GM20431 (cell line): Measurements from ENCODE around the gene PRKG1.
"Not testable (repeated sequence)": the region's sequence is repeated elsewhere in the genome, so short reads cannot be mapped to it uniquely, and the experiment has no call there.

Experiments used
- in situ Hi-C: fragments of 300-500 bp; cut with MseI, MboI; formaldehyde crosslinking; loops from one replicate; pipeline ENCODE4 v1.15.0; 2020; ENCODE audit warnings: low sequenced_read_pairs; ENCODE audit not compliant: unreplicated experiment

PRKG1 gene

GRCh38 chr10:51308116-51308515, 233.8 kb downstream of the PRKG1 start:
- in situ Hi-C loops: no loop called here

GRCh38 chr10:51311228-51311627, 236.9 kb downstream of the PRKG1 start:
- in situ Hi-C loops: no loop called here

DNA sequence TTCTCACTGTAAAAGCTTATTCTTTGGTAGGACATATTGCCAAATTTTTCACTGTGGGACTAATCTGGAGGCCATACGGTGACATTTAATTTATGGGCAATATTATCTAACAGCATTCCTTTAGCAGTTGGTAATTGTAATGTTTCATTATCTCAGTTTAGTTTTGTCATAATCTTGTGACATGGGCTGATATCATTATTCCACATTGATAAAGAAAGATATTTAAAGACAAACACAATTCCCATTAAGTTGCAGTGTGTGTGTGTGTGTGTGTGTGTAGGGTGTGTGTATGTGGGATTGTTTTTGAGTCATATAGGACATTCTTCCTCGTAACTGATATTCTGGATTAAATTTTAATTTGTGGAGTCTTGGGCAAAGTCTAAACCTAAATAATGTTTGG, 238.5 kb downstream of the PRKG1 start:
- in situ Hi-C loops: no loop called here

- in situ Hi-C loops: no loop called here
Observed at GRCh38 chr10:51313251-51313650, 239.0 kb downstream of the PRKG1 start.

- in situ Hi-C loops: no loop called here
Observed at GRCh38 chr10:51313773-51314478, 239.6 kb downstream of the PRKG1 start.

- in situ Hi-C loops: no loop called here
Observed at GRCh38 chr10:51314481-51314880, 240.2 kb downstream of the PRKG1 start.

DNA sequence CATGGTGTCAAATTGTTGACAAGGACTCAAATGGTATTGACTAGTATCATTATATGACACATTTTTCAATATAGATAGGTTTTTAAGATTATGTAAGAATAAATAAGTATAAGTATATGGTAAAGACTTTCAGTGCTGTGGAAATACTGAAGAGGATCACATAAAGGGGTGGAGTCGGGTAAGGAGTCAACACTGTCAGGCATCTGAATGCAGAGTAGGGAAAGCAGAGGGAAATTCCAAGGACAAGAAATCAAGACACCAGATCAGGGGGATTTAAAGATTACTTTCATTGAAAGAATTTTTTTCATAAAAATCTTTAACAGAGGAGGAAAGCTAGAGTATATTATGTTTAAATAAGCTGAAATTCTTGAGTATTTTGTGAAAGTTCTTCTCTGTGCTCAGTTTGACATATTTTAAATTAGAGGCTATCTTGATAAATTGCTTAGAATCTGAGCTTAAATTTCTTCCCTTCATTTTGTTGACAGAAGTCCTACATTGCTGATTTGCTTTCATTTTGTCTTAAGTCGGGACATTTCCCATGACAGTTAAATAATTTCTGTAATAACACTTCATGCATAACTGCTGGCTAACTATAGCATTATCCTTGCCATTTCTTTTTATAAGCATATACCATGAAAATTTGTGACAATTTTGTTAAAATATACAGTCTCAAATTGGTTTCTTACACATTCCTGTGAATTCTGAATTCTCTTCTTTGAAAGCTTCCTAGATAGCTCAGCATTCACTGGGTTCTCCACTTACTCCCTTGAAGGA, 244.3 kb downstream of the PRKG1 start:
- in situ Hi-C loops: no loop called here

GRCh38 chr10:51319173-51319435, 244.8 kb downstream of the PRKG1 start:
- in situ Hi-C loops: no loop called here

GRCh38 chr10:51321300-51321699, 247.0 kb downstream of the PRKG1 start:
- in situ Hi-C loops: no loop called here

- in situ Hi-C loops: no loop called here
Observed at GRCh38 chr10:51321980-51322379, 247.7 kb downstream of the PRKG1 start.

DNA sequence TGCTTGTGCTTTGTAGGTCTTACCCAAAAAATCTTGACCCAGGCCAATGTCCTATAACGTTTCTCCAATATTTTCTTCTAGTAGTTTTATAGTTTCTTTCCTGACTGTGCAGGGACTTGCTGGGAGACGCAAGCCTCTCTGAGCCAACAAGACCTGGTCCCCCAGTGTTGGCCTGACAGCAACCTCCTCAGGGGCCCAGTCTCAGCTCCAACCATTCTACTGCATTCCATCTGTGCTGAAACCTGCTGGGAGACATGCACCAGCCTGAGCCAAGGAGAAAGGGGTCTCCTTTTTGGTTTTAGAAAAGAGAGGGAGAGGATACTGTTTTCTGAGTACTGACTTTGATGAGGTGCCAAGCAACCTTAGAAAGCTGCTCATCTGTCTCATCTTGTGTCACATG, 251.4 kb downstream of the PRKG1 start:
- in situ Hi-C loops: no loop called here

- in situ Hi-C loops: no loop called here
Observed at GRCh38 chr10:51326174-51326573, 251.9 kb downstream of the PRKG1 start.

GRCh38 chr10:51327432-51327831, 253.1 kb downstream of the PRKG1 start:
- in situ Hi-C loops: no loop called here

DNA sequence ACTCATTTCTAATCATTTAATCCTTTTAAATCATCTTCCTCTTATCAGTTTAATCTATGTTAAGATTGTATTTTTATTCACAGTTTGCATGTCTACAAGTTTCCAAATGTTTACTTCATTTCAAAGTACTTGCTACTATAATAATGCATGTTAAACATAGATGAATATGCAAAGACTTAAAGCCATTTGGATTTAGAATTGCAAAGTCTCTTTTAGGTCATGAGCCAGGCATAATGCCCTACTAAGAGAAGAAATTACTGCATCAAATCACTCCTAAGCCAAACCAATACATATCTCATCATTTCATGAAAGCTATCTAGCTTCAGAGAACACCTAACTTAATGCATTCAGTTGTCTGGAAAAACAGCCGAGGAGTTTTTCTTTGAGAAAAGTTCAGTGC, 266.1 kb downstream of the PRKG1 start:
- in situ Hi-C loops: no loop called here

- in situ Hi-C loops: no loop called here
Observed at GRCh38 chr10:51340845-51341610, 266.7 kb downstream of the PRKG1 start.

GRCh38 chr10:51341745-51342144, 267.5 kb downstream of the PRKG1 start:
- in situ Hi-C loops: not testable (repeated sequence)

DNA sequence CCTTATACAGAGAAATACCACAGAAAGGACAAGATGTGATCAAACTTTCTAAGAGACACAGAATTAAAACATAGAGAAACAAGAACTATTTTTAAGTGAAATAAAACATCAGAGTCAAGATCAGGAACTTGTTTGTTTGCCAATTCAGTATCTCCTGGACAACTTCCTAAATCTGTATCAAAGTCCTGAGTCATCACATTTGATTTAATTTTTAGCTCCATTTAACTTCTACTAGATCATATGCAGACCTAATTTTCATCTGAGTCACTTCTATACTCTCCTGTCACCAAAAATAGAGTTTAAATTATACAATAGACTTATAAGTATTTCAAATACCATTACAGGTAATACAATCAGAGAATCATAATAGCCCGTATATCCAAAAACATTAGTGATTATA, 268.1 kb downstream of the PRKG1 start:
- in situ Hi-C loops: no loop called here

- in situ Hi-C loops: no loop called here
Observed at GRCh38 chr10:51343391-51343790, 269.1 kb downstream of the PRKG1 start.

- in situ Hi-C loops: no loop called here
Observed at GRCh38 chr10:51344371-51344770, 270.1 kb downstream of the PRKG1 start.

- in situ Hi-C loops: no loop called here
Observed at GRCh38 chr10:51348622-51349021, 274.3 kb downstream of the PRKG1 start.

- in situ Hi-C loops: no loop called here
Observed at GRCh38 chr10:51357170-51357569, 282.9 kb downstream of the PRKG1 start.
